Measurements from ENCODE around the gene CALHM3.

Gene CALHM3

GRCh38 chr10:103442031-103442461 lies 37.0 kb downstream of the CALHM3 start:
- Histone ChIP-seq H3K36me3 (ENCODE audit: insufficient read depth, low read length) (peaks cover 96% of the 10 kb centered on the region), H3K9me3 (ENCODE audit: insufficient read depth, low read length, severe bottlenecking) (no peaks in the 10 kb centered on the region)
- ATAC-seq (ENCODE audit: insufficient read depth, low read depth) = no peak

DNA sequence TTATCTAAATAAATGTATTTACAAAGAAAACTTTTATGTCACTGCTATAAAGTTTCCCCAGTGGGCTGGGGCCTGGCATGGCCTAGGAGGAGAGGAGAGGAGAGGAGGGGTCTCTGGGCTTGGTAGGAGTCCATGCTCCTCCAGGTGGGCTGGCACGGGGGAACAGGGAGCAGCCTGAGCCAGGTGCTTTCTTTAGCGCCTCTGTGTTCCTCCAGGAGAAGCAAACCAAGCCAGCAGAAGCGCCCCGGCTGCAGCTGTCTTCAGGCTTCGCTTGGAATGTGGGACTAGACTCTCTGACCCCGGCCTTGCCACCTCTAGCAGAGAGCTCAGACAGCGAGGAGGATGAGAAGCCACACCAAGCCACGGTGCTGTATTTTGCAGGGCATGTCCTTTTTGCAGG lies 37.4 kb downstream of the CALHM3 start:
- Histone ChIP-seq H3K27ac (ENCODE audit: low read length) (no peak overlapping the region), H3K36me3 (ENCODE audit: insufficient read depth, low read length) (peaks cover 97% of the 10 kb centered on the region), H3K4me1 (ENCODE audit: insufficient read depth, low read length) (no peaks in the 10 kb centered on the region), H4K20me1 (ENCODE audit: insufficient read depth, low read length) (peaks cover 13% of the 10 kb centered on the region; the same call in 1 of the 2 replicates), H3K79me2 (ENCODE audit: insufficient read depth, low read length) (no peaks in the 10 kb centered on the region), H3K9me3 (ENCODE audit: insufficient read depth, low read length, severe bottlenecking) (no peaks in the 10 kb centered on the region), H3K27me3 (ENCODE audit: insufficient read depth, low read length, poor library complexity) (no peaks in the 10 kb centered on the region), H3K9ac (ENCODE audit: low read depth, low read length) (no peak overlapping the region), H3K4me2 (ENCODE audit: insufficient read depth, low read length) (no peak overlapping the region), H3K4me3 (ENCODE audit: low read depth in 1 of 2, low read length in 2 of 2) (no peak overlapping the region), H2AFZ (ENCODE audit: low read depth, low read length) (no peak overlapping the region)
- DNase-seq (no peak), ATAC-seq (ENCODE audit: insufficient read depth, low read depth) (no peak)
- TF ChIP-seq, protein P1, sequence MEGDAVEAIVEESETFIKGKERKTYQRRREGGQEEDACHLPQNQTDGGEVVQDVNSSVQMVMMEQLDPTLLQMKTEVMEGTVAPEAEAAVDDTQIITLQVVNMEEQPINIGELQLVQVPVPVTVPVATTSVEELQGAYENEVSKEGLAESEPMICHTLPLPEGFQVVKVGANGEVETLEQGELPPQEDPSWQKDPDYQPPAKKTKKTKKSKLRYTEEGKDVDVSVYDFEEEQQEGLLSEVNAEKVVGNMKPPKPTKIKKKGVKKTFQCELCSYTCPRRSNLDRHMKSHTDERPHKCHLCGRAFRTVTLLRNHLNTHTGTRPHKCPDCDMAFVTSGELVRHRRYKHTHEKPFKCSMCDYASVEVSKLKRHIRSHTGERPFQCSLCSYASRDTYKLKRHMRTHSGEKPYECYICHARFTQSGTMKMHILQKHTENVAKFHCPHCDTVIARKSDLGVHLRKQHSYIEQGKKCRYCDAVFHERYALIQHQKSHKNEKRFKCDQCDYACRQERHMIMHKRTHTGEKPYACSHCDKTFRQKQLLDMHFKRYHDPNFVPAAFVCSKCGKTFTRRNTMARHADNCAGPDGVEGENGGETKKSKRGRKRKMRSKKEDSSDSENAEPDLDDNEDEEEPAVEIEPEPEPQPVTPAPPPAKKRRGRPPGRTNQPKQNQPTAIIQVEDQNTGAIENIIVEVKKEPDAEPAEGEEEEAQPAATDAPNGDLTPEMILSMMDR (IDR thresholded peaks at IDR 0.05; ENCODE audit: borderline replicate concordance, extremely low read depth, low read length, poor library complexity, severe bottlenecking) = no peak
- TF ChIP-seq EZH2 (IDR thresholded peaks at IDR 0.05; ENCODE audit: borderline replicate concordance, low read depth, low read length, severe bottlenecking) = no peak

More at GRCh38 chr10:103442031-103442461, 37.0 kb downstream of the CALHM3 start:
- Histone ChIP-seq H2AFZ (ENCODE audit: low read depth, low read length) (no peak overlapping the region), H3K27ac (ENCODE audit: low read length) (no peak overlapping the region), H3K4me2 (ENCODE audit: insufficient read depth, low read length) (no peak overlapping the region), H3K27me3 (ENCODE audit: insufficient read depth, low read length, poor library complexity) (no peaks in the 10 kb centered on the region), H4K20me1 (ENCODE audit: insufficient read depth, low read length) (peaks cover 13% of the 10 kb centered on the region; the same call in 1 of the 2 replicates), H3K9ac (ENCODE audit: low read depth, low read length) (no peak overlapping the region), H3K4me3 (ENCODE audit: low read depth in 1 of 2, low read length in 2 of 2) (no peak overlapping the region), H3K4me1 (ENCODE audit: insufficient read depth, low read length) (no peaks in the 10 kb centered on the region), H3K79me2 (ENCODE audit: insufficient read depth, low read length) (no peaks in the 10 kb centered on the region)
- no peak for TF ChIP-seq EZH2 (IDR thresholded peaks at IDR 0.05; ENCODE audit: borderline replicate concordance, low read depth, low read length, severe bottlenecking)
- TF ChIP-seq, protein P1 (IDR thresholded peaks at IDR 0.05; ENCODE audit: borderline replicate concordance, extremely low read depth, low read length, poor library complexity, severe bottlenecking) = no peak
- DNase-seq = no peak

DNA sequence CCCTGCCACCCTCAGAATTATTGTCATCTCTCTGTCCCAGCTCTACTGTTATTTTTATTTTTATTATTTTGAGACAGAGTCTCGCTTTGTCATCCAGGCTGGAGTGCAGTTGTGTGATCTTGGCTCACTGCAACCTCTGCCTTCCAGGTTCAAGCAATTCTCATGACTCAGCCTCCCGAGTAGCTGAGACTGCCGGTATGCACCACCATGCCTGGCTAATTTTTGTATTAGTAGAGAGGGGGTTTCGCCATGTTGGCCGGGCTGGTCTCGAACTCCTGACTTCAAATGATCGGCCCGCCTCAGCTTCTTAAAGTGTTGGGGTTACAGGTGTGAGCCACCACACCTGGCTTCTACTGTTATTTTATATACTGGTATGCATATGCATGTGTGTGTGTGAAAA lies 37.8 kb downstream of the CALHM3 start:
- Histone ChIP-seq H3K27me3 (ENCODE audit: insufficient read depth, low read length, poor library complexity) (no peaks in the 10 kb centered on the region), H3K9me3 (ENCODE audit: insufficient read depth, low read length, severe bottlenecking) (no peaks in the 10 kb centered on the region), H3K9ac (ENCODE audit: low read depth, low read length) (no peak overlapping the region), H3K27ac (ENCODE audit: low read length) (no peak overlapping the region), H3K4me2 (ENCODE audit: insufficient read depth, low read length) (no peak overlapping the region), H3K4me3 (ENCODE audit: low read depth in 1 of 2, low read length in 2 of 2) (no peak overlapping the region), H3K79me2 (ENCODE audit: insufficient read depth, low read length) (no peaks in the 10 kb centered on the region), H2AFZ (ENCODE audit: low read depth, low read length) (no peak overlapping the region), H3K4me1 (ENCODE audit: insufficient read depth, low read length) (no peaks in the 10 kb centered on the region), H3K36me3 (ENCODE audit: insufficient read depth, low read length) (peaks cover 97% of the 10 kb centered on the region), H4K20me1 (ENCODE audit: insufficient read depth, low read length) (peaks cover 13% of the 10 kb centered on the region; the same call in 1 of the 2 replicates)
- DNase-seq (no peak), ATAC-seq (ENCODE audit: insufficient read depth, low read depth) (no peak)
- TF ChIP-seq, protein P1 (IDR thresholded peaks at IDR 0.05; ENCODE audit: borderline replicate concordance, extremely low read depth, low read length, poor library complexity, severe bottlenecking) = no peak
- no peak for TF ChIP-seq EZH2 (IDR thresholded peaks at IDR 0.05; ENCODE audit: borderline replicate concordance, low read depth, low read length, severe bottlenecking)

All from DND-41 (cell line).